ENCODE data around the gene ARHGAP15.

Gene ARHGAP15

GRCh38 chr2:143674051-143674450 lies 544.8 kb downstream of the ARHGAP15 start:
- no peak for DNase-seq

- DNase-seq, result no peak
Measured at GRCh38 chr2:143675021-143675420, 545.8 kb downstream of the ARHGAP15 start.

- DNase-seq, result no peak
Measured at GRCh38 chr2:143679617-143680016, 550.4 kb downstream of the ARHGAP15 start.

- no peak for DNase-seq
Measured at GRCh38 chr2:143680885-143681405, 551.7 kb downstream of the ARHGAP15 start.

GRCh38 chr2:143682436-143683055 lies 553.3 kb downstream of the ARHGAP15 start:
- no peak for DNase-seq

- DNase-seq, result no peak
Measured at GRCh38 chr2:143683977-143684376, 554.8 kb downstream of the ARHGAP15 start.

GRCh38 chr2:143684551-143685320 lies 555.5 kb downstream of the ARHGAP15 start:
- DNase-seq, result no peak

GRCh38 chr2:143685421-143686078 lies 556.3 kb downstream of the ARHGAP15 start:
- no peak for DNase-seq

- peak; percentile 26 for DNase-seq
Measured at GRCh38 chr2:143686585-143687164, 557.5 kb downstream of the ARHGAP15 start.

- no peak for DNase-seq
Measured at GRCh38 chr2:143688248-143688647, 559.0 kb downstream of the ARHGAP15 start.

- no peak for DNase-seq
Measured at GRCh38 chr2:143688815-143689214, 559.6 kb downstream of the ARHGAP15 start.

- no peak for DNase-seq
Measured at GRCh38 chr2:143689541-143689940, 560.3 kb downstream of the ARHGAP15 start.

- no peak for DNase-seq
Measured at GRCh38 chr2:143690235-143690634, 561.0 kb downstream of the ARHGAP15 start.

- no peak for DNase-seq
Measured at GRCh38 chr2:143691121-143691520, 561.9 kb downstream of the ARHGAP15 start.

- no peak for DNase-seq
Measured at GRCh38 chr2:143692162-143692561, 562.9 kb downstream of the ARHGAP15 start.

GRCh38 chr2:143692967-143693366 lies 563.7 kb downstream of the ARHGAP15 start:
- no peak for DNase-seq

GRCh38 chr2:143694335-143694734 lies 565.1 kb downstream of the ARHGAP15 start:
- peak; percentile 33 for DNase-seq

- no peak for DNase-seq
Measured at GRCh38 chr2:143696651-143697050, 567.4 kb downstream of the ARHGAP15 start.

GRCh38 chr2:143697744-143698143 lies 568.5 kb downstream of the ARHGAP15 start:
- no peak for DNase-seq

- DNase-seq, result no peak
Measured at GRCh38 chr2:143698352-143698751, 569.1 kb downstream of the ARHGAP15 start.

GRCh38 chr2:143698888-143699570 lies 569.8 kb downstream of the ARHGAP15 start:
- DNase-seq, result no peak

GRCh38 chr2:143700865-143701264 lies 571.6 kb downstream of the ARHGAP15 start:
- no peak for DNase-seq

GRCh38 chr2:143701785-143702184 lies 572.6 kb downstream of the ARHGAP15 start:
- DNase-seq, result no peak

Data from NCI-H226 (cell line).